Measurements from ENCODE around the gene PHACTR3. TPM values are rescaled to one million over a fixed set of nuclear protein-coding genes. Genes with fewer than 3 reads are reported as not detected.
A peak's percentile ranks its signal among the peaks of the same experiment; 100 is the strongest.

Gene PHACTR3
- total RNA-seq, 1 experiment from 2014 or later = not detected

DNA sequence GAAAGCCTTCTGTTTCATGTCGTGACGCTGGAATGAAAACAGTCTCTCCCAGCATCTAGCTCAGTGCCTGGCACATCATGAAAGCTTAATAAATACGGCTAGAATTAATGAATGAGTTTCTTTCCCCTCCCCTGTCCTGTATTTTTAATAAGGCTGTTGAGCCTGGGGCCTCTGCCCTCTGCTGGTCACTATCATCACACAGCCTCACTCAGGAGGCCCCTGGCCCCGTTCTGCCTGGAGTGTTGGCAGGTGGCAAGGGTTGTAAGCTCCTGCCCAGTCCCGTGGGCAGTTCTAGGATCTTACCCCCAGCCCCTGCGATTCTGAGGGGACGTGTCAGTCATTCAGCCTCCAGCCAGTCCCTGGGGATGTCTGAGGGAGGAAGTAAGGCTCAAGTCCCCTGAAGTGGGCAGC lies 41.4 kb downstream of the PHACTR3 start:
- H3K4me1 Mint-ChIP-seq = no peaks in the 10 kb centered on the region
- no peak overlapping the region for H2BK120ac ChIP-seq (ENCODE audit: low read depth, low read length, poor library complexity, severe bottlenecking)
- H3K23me2 ChIP-seq (ENCODE audit: insufficient read length, low read depth, low read length, poor library complexity, severe bottlenecking) = no peaks in the 10 kb centered on the region
- no peak overlapping the region for H2BK20ac ChIP-seq (ENCODE audit: low read depth, low read length, poor library complexity, severe bottlenecking)
- no peak overlapping the region for H2BK15ac ChIP-seq (ENCODE audit: low read depth, low read length)
- H3K56ac ChIP-seq (ENCODE audit: insufficient read length, low read depth, low read length) = no peak overlapping the region
- H3K36me3 Mint-ChIP-seq (ENCODE audit: insufficient read depth in 1 of 3, low read depth in 3 of 3) = peaks cover 6 to 14% (median 9%) of the 10 kb centered on the region in 3 experiments; a peak in 5 of 7 replicates
- no peak overlapping the region for H2AK5ac ChIP-seq (ENCODE audit: insufficient read length, low read length)
- DNase-seq = peak; percentile 29
- no peaks in the 10 kb centered on the region for H4K20me1 ChIP-seq (ENCODE audit: control insufficient read depth, insufficient read depth, insufficient read length)
- H3K18ac ChIP-seq (ENCODE audit: insufficient read length, low read depth, low read length) = no peak overlapping the region
- no peak overlapping the region for H2BK5ac ChIP-seq (ENCODE audit: insufficient read length, low read length)
- peaks cover 14% of the 10 kb centered on the region for H3K27me3 Mint-ChIP-seq (ENCODE audit: low read depth)
- H3K4me2 ChIP-seq (ENCODE audit: insufficient read depth, insufficient read length, low read length) = no peak overlapping the region
- H3K79me2 ChIP-seq (ENCODE audit: insufficient read depth, low read length) = no peaks in the 10 kb centered on the region
- no peaks in the 10 kb centered on the region for H3K79me1 ChIP-seq (ENCODE audit: insufficient read depth, low read depth, low read length, poor library complexity, severe bottlenecking)
- TF ChIP-seq, protein P1, sequence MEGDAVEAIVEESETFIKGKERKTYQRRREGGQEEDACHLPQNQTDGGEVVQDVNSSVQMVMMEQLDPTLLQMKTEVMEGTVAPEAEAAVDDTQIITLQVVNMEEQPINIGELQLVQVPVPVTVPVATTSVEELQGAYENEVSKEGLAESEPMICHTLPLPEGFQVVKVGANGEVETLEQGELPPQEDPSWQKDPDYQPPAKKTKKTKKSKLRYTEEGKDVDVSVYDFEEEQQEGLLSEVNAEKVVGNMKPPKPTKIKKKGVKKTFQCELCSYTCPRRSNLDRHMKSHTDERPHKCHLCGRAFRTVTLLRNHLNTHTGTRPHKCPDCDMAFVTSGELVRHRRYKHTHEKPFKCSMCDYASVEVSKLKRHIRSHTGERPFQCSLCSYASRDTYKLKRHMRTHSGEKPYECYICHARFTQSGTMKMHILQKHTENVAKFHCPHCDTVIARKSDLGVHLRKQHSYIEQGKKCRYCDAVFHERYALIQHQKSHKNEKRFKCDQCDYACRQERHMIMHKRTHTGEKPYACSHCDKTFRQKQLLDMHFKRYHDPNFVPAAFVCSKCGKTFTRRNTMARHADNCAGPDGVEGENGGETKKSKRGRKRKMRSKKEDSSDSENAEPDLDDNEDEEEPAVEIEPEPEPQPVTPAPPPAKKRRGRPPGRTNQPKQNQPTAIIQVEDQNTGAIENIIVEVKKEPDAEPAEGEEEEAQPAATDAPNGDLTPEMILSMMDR (conservative IDR thresholded peaks at IDR 0.05) = peak; percentile 31; the same call in 1 of the 3 replicates
- H3K4me1 ChIP-seq (ENCODE audit: insufficient read depth, low read length) = no peaks in the 10 kb centered on the region
- no peak overlapping the region for H3K14ac ChIP-seq (ENCODE audit: insufficient read depth, low read length)
- no CpG with 5 or more reads among the region's 7 CpGs for WGBS (ENCODE audit: extremely low coverage, insufficient read length, low lambda C conversion rate)
- no peak overlapping the region for H3T11ph ChIP-seq (ENCODE audit: low read length)
- no peak overlapping the region for H2AFZ ChIP-seq (ENCODE audit: low read length)
- no peak overlapping the region for H3K27ac Mint-ChIP-seq
- H3K27me3 ChIP-seq (ENCODE audit: insufficient read depth, low read length) = no peaks in the 10 kb centered on the region
- H3K23ac ChIP-seq (ENCODE audit: insufficient read length, low read depth, low read length) = no peak overlapping the region
- no peak overlapping the region for H4K5ac ChIP-seq (ENCODE audit: insufficient read length, low read depth, low read length)
- H4K8ac ChIP-seq (replicated peaks; ENCODE audit: insufficient read length, low read depth, low read length) = no peak overlapping the region
- H3K9me3 Mint-ChIP-seq = peaks cover 34 to 94% of the 10 kb centered on the region in 2 experiments
- no peak overlapping the region for H4K91ac ChIP-seq (ENCODE audit: insufficient read length, low read depth, low read length)
- H3K4me3 Mint-ChIP-seq = no peak overlapping the region
- no peak overlapping the region for H3K9ac ChIP-seq (ENCODE audit: extremely low read depth, insufficient read length, low read length)
- no peak overlapping the region for H2BK12ac ChIP-seq (ENCODE audit: insufficient read length, low read depth, low read length)
- no peak overlapping the region for H3K27ac ChIP-seq (ENCODE audit: insufficient read length, low read depth, low read length)
- peaks cover 24% of the 10 kb centered on the region for H3K9me3 ChIP-seq (ENCODE audit: control insufficient read depth, low read depth, low read length)
- no peak overlapping the region for H3K4ac ChIP-seq (ENCODE audit: low read depth, low read length)

All from H9 (cell line).